ENCODE results near the gene HEXD.

The HEXD gene

GRCh38 chr17:82373731-82374625 lies 44.2 kb upstream of the HEXD start:
- TF ChIP-seq EZH2phosphoT487 (IDR thresholded peaks at IDR 0.05; ENCODE audit: borderline replicate concordance, low read length) (no peak), CTCF (IDR thresholded peaks at IDR 0.05; ENCODE audit: low read depth, low read length, poor library complexity, severe bottlenecking) (no peak)
- peaks cover 19% of the 10 kb centered on the region for H3K27me3 ChIP-seq (ENCODE audit: control insufficient read depth, low read length)

GRCh38 chr17:82374626-82375331 lies 43.4 kb upstream of the HEXD start:
- no peaks in the 10 kb centered on the region for H3K9me3 ChIP-seq (ENCODE audit: control insufficient read depth, insufficient read depth, low read length)
- peaks cover 9% of the 10 kb centered on the region for H3K4me1 ChIP-seq (ENCODE audit: control insufficient read depth, low read length)
- no peak overlapping the region for H3K4me3 ChIP-seq (ENCODE audit: low read length)
- H3K9me2 ChIP-seq (replicated peaks; ENCODE audit: control insufficient read depth, low read length) = no peaks in the 10 kb centered on the region
- H3K36me3 ChIP-seq (ENCODE audit: control insufficient read depth, low read length) = no peaks in the 10 kb centered on the region
- no peaks in the 10 kb centered on the region for H3K79me2 ChIP-seq (ENCODE audit: control insufficient read depth, low read length)
- H3K4me2 ChIP-seq (ENCODE audit: low read length) = no peak overlapping the region
- no peaks in the 10 kb centered on the region for H3F3A ChIP-seq (ENCODE audit: control insufficient read depth, insufficient read depth)
- H3K27ac ChIP-seq (ENCODE audit: low read depth, low read length) = no peak overlapping the region
- H4K20me1 ChIP-seq (ENCODE audit: control insufficient read depth, insufficient read depth, low read depth, low read length) = no peaks in the 10 kb centered on the region
- TF ChIP-seq CTCF (IDR thresholded peaks at IDR 0.05; ENCODE audit: low read depth, low read length, poor library complexity, severe bottlenecking) (no peak), EZH2phosphoT487 (IDR thresholded peaks at IDR 0.05; ENCODE audit: borderline replicate concordance, low read length) (no peak)
- peaks cover 16% of the 10 kb centered on the region for H3K27me3 ChIP-seq (ENCODE audit: control insufficient read depth, low read length)

More at GRCh38 chr17:82373731-82374625, 44.2 kb upstream of the HEXD start:
- Histone ChIP-seq H3K4me1 (ENCODE audit: control insufficient read depth, low read length) (peaks cover 9% of the 10 kb centered on the region), H3K4me2 (ENCODE audit: low read length) (no peak overlapping the region), H3K9me2 (replicated peaks; ENCODE audit: control insufficient read depth, low read length) (no peaks in the 10 kb centered on the region), H3K9me3 (ENCODE audit: control insufficient read depth, insufficient read depth, low read length) (no peaks in the 10 kb centered on the region), H3K27ac (ENCODE audit: low read depth, low read length) (no peak overlapping the region), H3K79me2 (ENCODE audit: control insufficient read depth, low read length) (no peaks in the 10 kb centered on the region), H3F3A (ENCODE audit: control insufficient read depth, insufficient read depth) (no peaks in the 10 kb centered on the region), H3K36me3 (ENCODE audit: control insufficient read depth, low read length) (no peaks in the 10 kb centered on the region), H4K20me1 (ENCODE audit: control insufficient read depth, insufficient read depth, low read depth, low read length) (no peaks in the 10 kb centered on the region), H3K4me3 (ENCODE audit: low read length) (no peak overlapping the region)

GRCh38 chr17:82375359-82376041 lies 42.6 kb upstream of the HEXD start:
- Histone ChIP-seq H3K79me2 (ENCODE audit: control insufficient read depth, low read length) (no peaks in the 10 kb centered on the region), H4K20me1 (ENCODE audit: control insufficient read depth, insufficient read depth, low read depth, low read length) (no peaks in the 10 kb centered on the region), H3K27ac (ENCODE audit: low read depth, low read length) (no peak overlapping the region), H3K36me3 (ENCODE audit: control insufficient read depth, low read length) (no peaks in the 10 kb centered on the region), H3K4me1 (ENCODE audit: control insufficient read depth, low read length) (peaks cover 7% of the 10 kb centered on the region), H3K4me2 (ENCODE audit: low read length) (no peak overlapping the region), H3K4me3 (ENCODE audit: low read length) (no peak overlapping the region), H3K9me2 (replicated peaks; ENCODE audit: control insufficient read depth, low read length) (no peaks in the 10 kb centered on the region), H3K27me3 (ENCODE audit: control insufficient read depth, low read length) (peaks cover 13% of the 10 kb centered on the region), H3F3A (ENCODE audit: control insufficient read depth, insufficient read depth) (no peaks in the 10 kb centered on the region), H3K9me3 (ENCODE audit: control insufficient read depth, insufficient read depth, low read length) (no peaks in the 10 kb centered on the region)
- TF ChIP-seq EZH2phosphoT487 (IDR thresholded peaks at IDR 0.05; ENCODE audit: borderline replicate concordance, low read length) (no peak), CTCF (IDR thresholded peaks at IDR 0.05; ENCODE audit: low read depth, low read length, poor library complexity, severe bottlenecking) (no peak)
